Fibroblast of peridontal ligament (primary cell): ENCODE results near the gene TNFAIP8.
"Not testable (repeated sequence)": the region's sequence is repeated elsewhere in the genome, so short reads cannot be mapped to it uniquely, and the experiment has no call there.

Experiments used
- DNase-seq: peaks from one replicate; pipeline ENCODE4 v3.0.0-alpha.2; 2010; ENCODE audit errors: extremely low read depth

TNFAIP8 gene

DNA sequence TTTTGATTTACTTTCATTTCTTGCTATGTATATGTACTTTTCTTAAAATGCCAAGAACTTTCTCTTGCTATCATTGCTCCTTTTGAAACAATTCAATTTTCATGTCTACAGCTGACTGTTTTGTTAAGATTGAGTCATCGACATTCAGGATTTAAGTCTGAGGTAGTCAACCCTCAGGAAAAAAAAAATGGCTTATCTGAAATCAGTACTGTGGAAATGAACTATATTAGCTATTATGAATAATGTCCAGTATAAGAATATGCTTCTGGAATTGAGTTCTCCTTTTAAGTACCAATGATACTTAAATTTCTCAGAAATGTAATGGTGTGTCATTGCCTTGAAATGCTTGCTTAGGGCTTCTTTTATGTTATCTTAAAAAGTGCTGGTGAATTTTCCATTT lies 37.9 kb downstream of the TNFAIP8 start:
- DNase-seq = peak; percentile 69

DNA sequence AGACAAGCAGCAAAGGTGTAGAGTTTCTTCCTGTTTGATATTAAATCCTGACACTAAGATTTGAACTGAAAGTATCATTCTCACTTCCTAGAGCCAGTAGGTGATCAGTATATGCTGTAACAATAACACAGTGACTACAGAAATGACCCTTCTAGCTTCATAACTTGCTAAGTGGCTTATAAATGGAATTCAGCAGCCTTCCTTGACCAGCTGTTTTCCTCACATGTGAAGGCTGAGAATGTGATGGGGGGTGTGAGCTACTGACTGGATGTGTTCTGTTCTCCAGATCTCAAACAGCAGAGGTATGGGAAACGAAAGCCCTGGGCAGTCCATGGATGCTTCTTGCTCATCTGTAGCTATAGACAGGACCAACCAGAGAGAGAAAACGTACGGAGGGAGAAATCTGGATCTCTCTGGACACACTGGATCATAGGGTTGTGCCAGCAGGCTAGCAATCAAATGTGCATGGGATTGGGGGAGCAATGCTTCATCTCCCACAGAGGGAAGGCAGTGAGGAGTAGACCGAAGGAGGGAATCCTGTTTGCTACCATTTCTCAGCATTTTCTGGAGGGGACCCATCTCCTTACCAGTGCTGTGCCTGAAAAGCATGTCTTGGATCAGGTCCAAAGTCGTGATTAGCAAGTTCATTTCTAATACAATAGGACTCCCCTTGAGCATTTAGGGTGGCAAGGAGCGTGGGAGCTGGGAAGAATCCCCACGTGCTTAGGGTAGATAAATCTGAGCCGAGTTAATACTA lies 39.4 kb downstream of the TNFAIP8 start:
- DNase-seq = no peak

GRCh38 chr5:119396030-119396664 lies 40.3 kb downstream of the TNFAIP8 start:
- DNase-seq = no peak

DNA sequence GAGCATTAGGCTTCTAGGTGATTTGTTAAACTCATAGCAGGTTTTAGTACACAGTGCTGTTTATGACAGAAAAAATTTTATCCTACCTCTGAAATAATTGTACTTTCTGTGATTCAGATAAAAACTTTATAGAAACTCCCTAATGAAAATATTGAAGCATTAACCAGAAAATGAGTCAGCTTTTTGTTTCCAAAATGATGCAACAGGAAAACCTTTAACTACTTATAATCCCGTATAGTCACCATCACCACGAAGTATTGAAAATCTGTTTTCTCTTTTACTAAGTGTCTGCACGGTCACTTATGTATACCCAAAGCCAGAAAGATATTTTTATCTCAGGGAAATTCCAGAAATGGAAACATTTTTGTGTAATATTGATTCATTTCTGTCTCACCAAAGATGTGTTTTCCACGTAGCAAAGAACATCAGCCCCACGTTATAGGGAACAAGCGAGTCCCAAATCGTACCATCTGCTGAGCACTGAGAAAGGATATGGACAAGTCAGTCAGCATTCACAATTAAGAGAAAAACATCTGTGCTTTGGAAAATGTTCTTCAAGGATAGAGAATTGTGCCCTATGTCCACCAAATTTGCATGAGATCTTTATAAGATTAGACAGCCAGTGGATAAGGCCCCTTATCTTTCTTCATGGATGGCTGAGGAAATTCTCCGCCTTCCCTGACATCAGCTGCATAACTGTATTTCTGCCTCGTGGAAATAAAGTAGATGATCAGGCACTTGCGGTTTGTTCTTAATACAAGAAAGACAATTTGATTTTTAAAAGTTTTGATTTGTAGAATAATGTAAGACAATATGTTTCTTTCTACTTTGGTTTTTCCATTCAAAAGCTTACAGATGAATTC lies 41.9 kb downstream of the TNFAIP8 start:
- peak; percentile 83 for DNase-seq

DNA sequence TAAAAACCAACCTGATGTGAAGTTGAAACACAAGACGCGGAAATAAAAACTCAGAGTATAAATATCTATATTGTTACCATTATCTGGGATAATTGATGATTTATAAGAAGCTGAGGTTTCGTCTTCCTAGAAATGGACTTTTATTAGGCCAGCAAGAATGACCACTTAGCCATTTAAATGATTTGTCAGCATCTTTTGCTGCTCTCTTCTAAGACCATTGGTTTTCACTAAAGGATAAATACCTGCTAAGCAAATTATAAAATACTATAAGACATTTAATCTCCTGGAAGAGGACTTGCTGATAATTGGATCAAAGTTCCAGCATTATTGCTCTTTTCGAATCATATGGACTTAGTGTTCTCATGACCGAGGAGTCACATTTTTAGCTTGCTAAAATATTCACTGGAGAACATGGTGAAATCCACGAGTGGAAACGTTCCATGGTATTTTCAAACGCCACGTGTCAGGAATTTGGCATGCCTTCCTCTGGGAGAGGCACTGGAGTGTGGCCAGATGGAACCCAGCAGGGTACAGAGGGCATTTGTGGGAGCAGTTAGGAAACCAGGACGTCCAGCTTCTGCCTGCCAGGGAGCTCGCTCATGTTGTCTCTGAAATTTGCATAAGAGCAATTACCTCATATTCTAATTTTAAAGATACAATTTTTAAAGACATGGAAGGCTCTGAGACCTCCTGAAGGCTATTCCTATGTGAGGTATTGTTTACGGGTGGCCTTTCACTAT lies 43.1 kb downstream of the TNFAIP8 start:
- DNase-seq = peak; percentile 69

GRCh38 chr5:119400245-119400644 lies 44.4 kb downstream of the TNFAIP8 start:
- DNase-seq = no peak

DNA sequence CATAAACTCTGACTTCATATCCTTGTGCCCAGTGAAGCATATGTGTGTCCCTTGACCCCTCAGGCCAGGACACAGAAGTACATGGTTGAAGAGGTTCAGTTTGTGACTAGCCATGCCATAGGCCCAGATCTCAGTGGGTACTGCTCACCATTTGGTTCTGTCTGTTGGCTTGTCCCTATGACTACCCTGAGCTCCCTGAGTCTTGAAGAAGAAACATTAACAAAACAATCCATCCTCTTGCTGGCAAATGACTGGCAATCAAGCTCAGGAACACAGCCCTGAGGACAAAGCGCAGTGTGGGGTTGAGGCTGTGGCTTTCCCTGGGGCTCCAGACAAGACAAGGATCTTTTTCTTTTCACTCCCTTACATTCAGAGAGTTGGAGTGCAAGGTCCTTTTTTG lies 46.3 kb downstream of the TNFAIP8 start:
- DNase-seq = no peak

DNA sequence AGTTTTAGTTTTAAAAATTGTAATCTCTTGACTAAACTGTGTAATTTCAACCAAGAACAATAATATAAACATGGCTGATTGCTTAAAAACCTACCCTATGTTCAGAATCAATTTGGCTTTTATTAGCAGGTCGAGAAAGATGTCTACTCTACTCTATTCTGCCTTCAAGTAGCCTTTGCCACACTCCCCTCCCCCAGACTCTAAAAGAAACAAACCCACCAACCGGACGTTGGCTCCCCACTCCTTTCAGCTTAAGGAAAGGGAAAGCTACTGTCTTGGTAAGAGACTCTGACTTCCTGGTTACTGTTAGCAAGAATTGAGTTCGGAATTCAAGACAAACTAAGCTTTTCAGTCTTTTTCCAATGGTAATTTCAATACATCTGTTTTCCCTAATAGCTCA lies 46.7 kb downstream of the TNFAIP8 start:
- no peak for DNase-seq

GRCh38 chr5:119404033-119404432 lies 48.2 kb downstream of the TNFAIP8 start:
- DNase-seq = no peak

- DNase-seq = no peak
Measured at GRCh38 chr5:119405419-119405818, 49.6 kb downstream of the TNFAIP8 start.

DNA sequence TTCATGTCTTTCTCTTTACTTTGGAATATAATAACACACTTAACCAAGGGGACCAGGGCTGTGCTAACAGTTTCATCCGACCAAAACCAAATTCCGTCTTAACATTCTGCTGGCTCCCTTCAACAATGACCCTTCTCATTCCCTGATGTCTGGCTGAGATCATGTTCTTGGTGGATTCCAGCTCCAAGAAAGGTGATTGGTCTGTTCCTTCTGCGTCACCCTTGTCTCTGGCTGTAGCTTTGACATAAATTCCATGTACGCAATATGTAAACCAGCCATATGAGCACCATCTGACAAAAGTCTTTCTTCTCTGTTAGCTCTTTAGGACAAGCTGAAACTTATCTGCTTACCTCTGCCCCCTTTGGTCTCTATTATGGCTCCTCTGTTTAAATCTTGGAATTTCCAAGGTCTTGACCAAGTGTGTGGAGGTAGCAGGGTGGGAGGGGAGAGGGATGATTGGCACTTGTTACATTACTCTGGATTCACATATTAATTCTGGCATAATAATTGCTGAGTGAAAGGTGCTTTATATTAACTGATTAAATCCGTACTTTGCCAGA lies 50.8 kb downstream of the TNFAIP8 start:
- DNase-seq = no peak

DNA sequence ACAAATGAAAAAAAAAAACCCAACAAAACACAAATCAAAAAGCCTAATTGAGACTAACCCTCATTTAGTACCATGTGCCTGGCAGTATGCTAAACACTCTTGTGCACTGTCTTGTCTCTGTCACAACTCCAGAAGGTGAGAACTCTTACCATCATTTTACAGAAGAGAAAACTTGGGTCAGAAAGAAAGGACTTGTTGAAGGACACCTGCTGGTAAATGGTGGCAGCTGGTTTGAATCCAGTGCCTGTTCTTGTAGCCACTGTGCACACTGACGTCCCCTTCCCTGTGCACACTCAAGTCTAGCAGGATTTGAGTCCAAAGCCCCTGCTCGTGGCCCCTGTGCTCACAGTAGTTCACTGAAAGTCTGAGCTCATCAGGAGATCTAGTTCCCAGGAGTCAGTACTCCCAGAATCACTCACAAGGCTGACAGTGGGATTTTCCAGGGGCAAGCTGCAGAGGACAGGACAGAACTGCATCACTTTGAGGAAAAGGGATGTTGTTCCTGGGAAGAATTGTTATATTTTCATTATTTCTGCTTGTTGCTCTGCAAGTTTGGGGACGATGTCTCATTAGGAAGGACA lies 53.5 kb downstream of the TNFAIP8 start:
- DNase-seq = no peak

- peak; percentile 35 for DNase-seq
Measured at GRCh38 chr5:119410448-119411159, 54.8 kb downstream of the TNFAIP8 start.

DNA sequence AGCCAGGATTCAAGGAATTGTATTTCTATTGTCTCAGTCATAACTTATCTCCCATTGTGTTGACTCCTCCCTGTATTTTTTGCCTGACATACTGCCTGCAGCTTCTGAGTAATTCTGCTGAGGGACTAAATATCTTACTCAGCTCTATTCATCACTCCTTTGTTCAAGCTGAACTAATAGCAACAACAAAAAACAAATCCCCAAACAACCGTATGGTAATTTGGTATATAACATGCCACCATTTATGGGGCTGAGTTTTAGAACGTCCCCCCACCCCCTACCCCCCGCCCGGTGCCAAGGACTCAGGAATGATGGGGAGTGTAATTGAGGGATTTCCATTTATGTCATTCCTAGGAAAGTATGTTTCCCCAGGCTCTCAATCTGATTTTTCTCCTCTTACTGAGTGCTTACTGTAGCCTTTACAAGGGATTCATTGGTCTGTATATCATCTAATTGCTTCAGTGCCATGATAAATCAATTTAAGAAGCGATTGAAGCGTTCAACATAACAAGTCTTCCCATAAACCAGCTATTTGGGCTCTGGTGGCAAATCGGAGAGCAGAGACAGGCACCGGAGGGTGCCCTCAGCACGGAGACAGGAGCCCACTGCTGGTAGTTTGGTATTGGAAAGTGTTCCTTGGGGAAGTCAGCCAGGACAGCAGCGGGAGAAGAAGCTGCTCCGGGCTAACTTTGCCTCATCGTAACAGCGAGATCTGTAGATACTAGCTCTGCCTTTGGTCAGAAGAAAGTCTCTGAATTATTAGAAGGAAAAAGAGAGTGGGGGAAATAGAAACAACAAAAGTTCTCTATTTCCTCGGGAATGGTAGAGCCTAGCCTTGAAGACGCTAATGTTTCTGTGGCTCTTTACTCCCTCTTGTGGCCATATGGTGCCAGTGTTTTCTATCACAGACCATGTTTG lies 55.8 kb downstream of the TNFAIP8 start:
- DNase-seq = peak; percentile 92

DNA sequence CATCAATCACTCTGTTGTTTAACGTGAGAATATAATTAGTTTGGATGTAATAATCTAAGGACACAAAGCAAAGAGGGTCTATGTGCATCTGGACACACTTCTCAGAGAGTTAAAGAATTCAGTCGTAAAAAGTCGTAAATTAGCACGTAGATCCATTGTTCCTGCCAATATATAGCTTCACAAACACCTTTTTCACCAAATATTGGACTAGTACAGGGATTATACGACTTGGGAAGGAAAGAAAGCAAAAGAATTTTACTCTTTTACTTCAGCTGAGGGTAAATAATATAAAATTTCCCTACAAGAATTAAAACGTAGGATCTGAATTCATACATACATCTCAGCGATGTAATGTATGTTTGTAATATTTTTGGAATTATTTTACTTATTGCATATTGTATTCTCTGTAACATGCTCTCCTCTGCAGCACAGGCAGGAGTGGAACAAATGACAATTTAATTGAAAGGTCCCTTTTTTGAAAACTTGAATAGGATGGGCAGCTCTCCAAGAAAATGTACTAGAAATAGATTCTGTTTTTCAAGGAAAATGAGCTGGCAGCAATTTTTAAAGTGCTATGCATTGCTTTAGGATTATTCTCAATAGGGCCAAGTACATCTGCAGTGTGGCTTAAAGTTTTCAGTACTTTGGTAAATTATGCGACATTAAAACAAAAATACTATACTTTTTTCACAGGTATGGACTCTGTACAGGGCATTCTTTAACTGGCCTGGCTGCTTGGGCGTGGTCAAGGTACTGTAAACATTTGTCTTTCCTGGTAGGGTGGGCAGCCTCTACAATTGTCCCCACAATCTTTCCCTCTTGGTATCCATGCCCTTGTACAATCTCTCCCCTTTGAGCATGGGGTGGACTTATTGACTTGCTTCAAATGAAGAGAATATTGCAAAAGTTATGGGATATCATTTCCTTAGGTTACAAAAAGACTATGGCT lies 56.7 kb downstream of the TNFAIP8 start:
- DNase-seq = no peak

- not testable (repeated sequence) for DNase-seq
Measured at GRCh38 chr5:119414124-119414734, 58.4 kb downstream of the TNFAIP8 start.

DNA sequence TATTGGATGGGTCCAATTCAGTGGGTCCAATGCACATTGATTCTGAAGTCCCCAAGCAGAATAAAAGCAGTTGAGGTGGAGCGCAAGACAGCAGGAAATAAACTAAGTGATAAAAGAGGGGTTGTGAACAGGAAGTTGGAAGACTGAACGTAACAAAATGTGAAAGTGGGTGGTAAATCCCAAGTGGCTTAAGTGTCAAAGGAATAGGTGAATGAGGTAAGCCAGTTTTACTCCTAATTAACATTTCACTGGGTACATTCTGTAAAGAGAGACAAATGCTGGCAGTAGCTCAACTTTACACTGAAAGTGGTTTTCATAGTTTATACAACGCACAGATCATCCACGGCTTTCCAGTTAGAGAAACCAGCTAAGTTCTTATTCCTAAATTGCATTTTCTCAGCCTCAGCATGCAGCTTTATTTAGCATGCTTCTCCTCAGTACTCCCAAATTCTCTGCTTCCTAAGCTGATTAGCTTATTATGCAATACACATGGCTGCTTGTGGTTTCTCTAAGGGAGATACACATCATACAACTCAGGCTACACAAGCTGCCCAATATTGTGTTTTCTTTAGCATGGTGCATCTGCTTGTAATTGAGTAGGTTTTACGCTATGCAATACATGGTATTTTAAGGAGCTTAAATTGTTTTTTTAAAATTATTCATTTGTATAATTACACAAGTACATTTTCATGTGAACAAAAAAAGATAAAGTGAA lies 62.2 kb downstream of the TNFAIP8 start:
- peak; percentile 98 for DNase-seq
